ENCODE measurements around the gene EEF1B2.
"Not testable (repeated sequence)": the region's sequence is repeated elsewhere in the genome, so short reads cannot be mapped to it uniquely, and the experiment has no call there.

EEF1B2 gene

DNA sequence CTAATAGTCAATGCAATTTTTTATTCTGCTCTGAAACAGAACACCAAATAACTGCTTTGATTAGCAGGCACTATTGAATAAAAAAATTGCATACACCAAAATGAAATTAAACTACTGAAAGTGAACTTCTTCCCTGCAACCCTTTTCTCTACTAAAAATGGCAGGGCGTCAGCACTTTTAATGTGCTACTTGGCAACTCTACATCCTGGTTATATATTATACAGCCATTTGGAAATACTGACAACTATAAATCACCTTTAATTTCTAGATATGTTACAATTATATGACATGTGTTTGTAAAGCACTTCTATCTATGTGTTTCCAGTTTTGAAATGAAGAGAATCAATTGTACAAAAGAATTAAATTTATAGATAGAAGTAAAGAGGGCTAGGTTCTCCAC is 10.4 kb upstream of the EEF1B2 start:
- Histone ChIP-seq H2AK5ac (ENCODE audit: low read length) (no peak overlapping the region), H3K23ac (ENCODE audit: low read length) (no peak overlapping the region), H3K56ac (ENCODE audit: low read length) (no peak overlapping the region), H4K5ac (ENCODE audit: low read length) (no peak overlapping the region), H3K9ac (ENCODE audit: low read length) (no peak overlapping the region), H2BK5ac (ENCODE audit: low read length) (no peak overlapping the region), H3K4me3 (ENCODE audit: low read length) (no peak overlapping the region), H2BK15ac (replicated peaks; ENCODE audit: low read depth) (no peak overlapping the region), H3K4me2 (ENCODE audit: low read length) (no peak overlapping the region), H3K27ac (ENCODE audit: low read depth, low read length) (no peak overlapping the region), H3K18ac (ENCODE audit: low read length) (no peak overlapping the region), H3K27me3 (ENCODE audit: insufficient read depth, low read length, poor library complexity) (no peaks in the 10 kb centered on the region), H2BK120ac (ENCODE audit: low read depth, low read length) (no peak overlapping the region), H3K36me3 (ENCODE audit: control insufficient read depth, insufficient read depth, low read length) (no peaks in the 10 kb centered on the region), H3K4me1 (ENCODE audit: control insufficient read depth, low read depth, low read length) (no peaks in the 10 kb centered on the region), H3K4ac (ENCODE audit: low read depth, low read length) (no peak overlapping the region), H4K8ac (ENCODE audit: low read depth, low read length) (no peak overlapping the region), H3K79me1 (ENCODE audit: low read length) (peaks cover 5% of the 10 kb centered on the region), H3K79me2 (ENCODE audit: control insufficient read depth, insufficient read depth, low read length) (peaks cover 7% of the 10 kb centered on the region)
- no CpG with 5 or more reads among the region's 1 CpG for WGBS (ENCODE audit: extremely low coverage, insufficient coverage, low lambda C conversion rate)
- no peak for DNase-seq

DNA sequence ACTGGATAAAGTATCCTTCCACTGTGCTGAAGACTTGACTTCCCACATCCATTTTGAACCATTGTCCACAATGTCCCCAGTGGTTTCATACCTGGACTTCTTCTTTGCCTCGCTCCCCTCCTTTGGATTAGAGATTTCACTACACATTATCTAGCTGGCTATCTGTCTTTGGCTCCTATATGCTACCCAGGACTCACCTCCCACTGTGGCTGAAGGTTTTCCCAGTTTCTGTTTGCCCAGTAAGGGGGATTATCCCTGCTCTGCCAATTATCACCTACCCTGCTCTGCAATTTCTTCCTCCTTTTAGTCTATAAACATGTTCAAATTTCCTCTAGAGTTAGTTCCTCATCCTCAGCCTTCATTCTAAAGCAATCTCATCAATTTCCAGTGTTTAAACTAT is 9.5 kb upstream of the EEF1B2 start:
- Histone ChIP-seq H3K4me2 (ENCODE audit: low read length) (no peak overlapping the region), H3K23ac (ENCODE audit: low read length) (no peak overlapping the region), H2AK5ac (ENCODE audit: low read length) (no peak overlapping the region), H3K79me1 (ENCODE audit: low read length) (peaks cover 5% of the 10 kb centered on the region), H3K56ac (ENCODE audit: low read length) (no peak overlapping the region), H3K18ac (ENCODE audit: low read length) (no peak overlapping the region), H3K79me2 (ENCODE audit: control insufficient read depth, insufficient read depth, low read length) (peaks cover 8% of the 10 kb centered on the region), H2BK120ac (ENCODE audit: low read depth, low read length) (no peak overlapping the region), H3K27me3 (ENCODE audit: insufficient read depth, low read length, poor library complexity) (no peaks in the 10 kb centered on the region), H3K4me1 (ENCODE audit: control insufficient read depth, low read depth, low read length) (no peaks in the 10 kb centered on the region), H3K4ac (ENCODE audit: low read depth, low read length) (no peak overlapping the region), H4K5ac (ENCODE audit: low read length) (no peak overlapping the region), H3K36me3 (ENCODE audit: control insufficient read depth, insufficient read depth, low read length) (no peaks in the 10 kb centered on the region), H3K9ac (ENCODE audit: low read length) (no peak overlapping the region), H3K27ac (ENCODE audit: low read depth, low read length) (no peak overlapping the region), H3K4me3 (ENCODE audit: low read length) (no peak overlapping the region), H2BK15ac (replicated peaks; ENCODE audit: low read depth) (no peak overlapping the region), H2BK5ac (ENCODE audit: low read length) (no peak overlapping the region), H4K8ac (ENCODE audit: low read depth, low read length) (no peak overlapping the region)
- DNase-seq = peak; percentile 53
- no CpG with 5 or more reads among the region's 1 CpG for WGBS (ENCODE audit: extremely low coverage, insufficient coverage, low lambda C conversion rate)

DNA sequence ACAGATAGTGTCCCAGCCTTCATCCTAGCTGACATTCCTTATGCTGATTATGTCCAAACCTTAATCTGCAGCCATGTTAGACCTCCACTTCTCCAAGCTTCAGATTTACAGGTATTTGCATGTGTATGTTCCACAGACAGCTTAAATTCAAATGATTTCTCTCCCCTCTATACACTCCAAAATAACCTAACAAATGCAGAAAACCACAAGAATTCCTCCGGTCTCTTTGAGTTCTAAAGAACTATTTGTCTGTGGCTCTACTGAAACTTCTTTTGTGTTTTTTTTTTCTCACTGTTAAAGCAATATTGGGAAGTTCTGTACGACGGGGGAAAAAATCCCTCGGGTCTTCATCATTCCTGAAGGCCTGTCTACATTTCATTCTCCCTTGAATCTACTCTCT is 9.1 kb upstream of the EEF1B2 start:
- Histone ChIP-seq H3K79me1 (ENCODE audit: low read length) (peaks cover 5% of the 10 kb centered on the region), H2BK15ac (replicated peaks; ENCODE audit: low read depth) (no peak overlapping the region), H3K4me2 (ENCODE audit: low read length) (no peak overlapping the region), H3K36me3 (ENCODE audit: control insufficient read depth, insufficient read depth, low read length) (no peaks in the 10 kb centered on the region), H4K5ac (ENCODE audit: low read length) (no peak overlapping the region), H2AK5ac (ENCODE audit: low read length) (no peak overlapping the region), H3K4me3 (ENCODE audit: low read length) (no peak overlapping the region), H3K18ac (ENCODE audit: low read length) (no peak overlapping the region), H3K4me1 (ENCODE audit: control insufficient read depth, low read depth, low read length) (no peaks in the 10 kb centered on the region), H2BK120ac (ENCODE audit: low read depth, low read length) (no peak overlapping the region), H4K8ac (ENCODE audit: low read depth, low read length) (no peak overlapping the region), H3K4ac (ENCODE audit: low read depth, low read length) (no peak overlapping the region), H3K27ac (ENCODE audit: low read depth, low read length) (no peak overlapping the region), H3K56ac (ENCODE audit: low read length) (no peak overlapping the region), H3K79me2 (ENCODE audit: control insufficient read depth, insufficient read depth, low read length) (peaks cover 10% of the 10 kb centered on the region), H3K27me3 (ENCODE audit: insufficient read depth, low read length, poor library complexity) (no peaks in the 10 kb centered on the region), H3K23ac (ENCODE audit: low read length) (no peak overlapping the region), H2BK5ac (ENCODE audit: low read length) (no peak overlapping the region), H3K9ac (ENCODE audit: low read length) (no peak overlapping the region)
- no peak for DNase-seq
- no CpG with 5 or more reads among the region's 4 CpGs for WGBS (ENCODE audit: extremely low coverage, insufficient coverage, low lambda C conversion rate)

DNA sequence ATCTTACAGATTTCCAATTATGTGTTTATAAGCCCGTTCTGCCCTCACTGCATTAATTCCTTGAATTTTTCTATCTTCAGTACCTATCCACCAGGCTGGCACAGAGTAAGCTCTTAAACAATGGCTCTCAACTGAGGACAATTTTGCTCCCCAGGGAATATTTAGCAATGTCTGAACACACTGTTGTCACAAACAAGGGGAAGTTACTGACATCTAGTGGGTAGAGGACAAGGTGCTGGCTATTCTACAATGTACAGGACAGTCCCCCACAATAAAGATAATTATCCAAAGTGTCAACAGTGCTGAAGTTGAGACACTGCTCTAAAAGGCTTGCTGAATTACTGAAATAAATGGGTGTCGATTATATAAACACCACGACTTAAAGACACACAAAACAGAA is 5.5 kb upstream of the EEF1B2 start:
- Histone ChIP-seq H3K79me2 (ENCODE audit: control insufficient read depth, insufficient read depth, low read length) (peaks cover 40% of the 10 kb centered on the region), H3K9ac (ENCODE audit: low read length) (no peak overlapping the region), H3K4me3 (ENCODE audit: low read length) (no peak overlapping the region), H2BK120ac (ENCODE audit: low read depth, low read length) (no peak overlapping the region), H3K27ac (ENCODE audit: low read depth, low read length) (no peak overlapping the region), H3K4ac (ENCODE audit: low read depth, low read length) (no peak overlapping the region), H2BK5ac (ENCODE audit: low read length) (no peak overlapping the region), H3K27me3 (ENCODE audit: insufficient read depth, low read length, poor library complexity) (no peaks in the 10 kb centered on the region), H4K5ac (ENCODE audit: low read length) (no peak overlapping the region), H3K56ac (ENCODE audit: low read length) (no peak overlapping the region), H4K8ac (ENCODE audit: low read depth, low read length) (no peak overlapping the region), H3K18ac (ENCODE audit: low read length) (no peak overlapping the region), H3K4me1 (ENCODE audit: control insufficient read depth, low read depth, low read length) (no peaks in the 10 kb centered on the region), H3K23ac (ENCODE audit: low read length) (no peak overlapping the region), H3K36me3 (ENCODE audit: control insufficient read depth, insufficient read depth, low read length) (no peaks in the 10 kb centered on the region), H2AK5ac (ENCODE audit: low read length) (no peak overlapping the region), H3K79me1 (ENCODE audit: low read length) (peaks cover 7% of the 10 kb centered on the region), H2BK15ac (replicated peaks; ENCODE audit: low read depth) (no peak overlapping the region), H3K4me2 (ENCODE audit: low read length) (no peak overlapping the region)
- DNase-seq = peak; percentile 56
- WGBS (ENCODE audit: extremely low coverage, insufficient coverage, low lambda C conversion rate) = no CpG with 5 or more reads among the region's 3 CpGs

DNA sequence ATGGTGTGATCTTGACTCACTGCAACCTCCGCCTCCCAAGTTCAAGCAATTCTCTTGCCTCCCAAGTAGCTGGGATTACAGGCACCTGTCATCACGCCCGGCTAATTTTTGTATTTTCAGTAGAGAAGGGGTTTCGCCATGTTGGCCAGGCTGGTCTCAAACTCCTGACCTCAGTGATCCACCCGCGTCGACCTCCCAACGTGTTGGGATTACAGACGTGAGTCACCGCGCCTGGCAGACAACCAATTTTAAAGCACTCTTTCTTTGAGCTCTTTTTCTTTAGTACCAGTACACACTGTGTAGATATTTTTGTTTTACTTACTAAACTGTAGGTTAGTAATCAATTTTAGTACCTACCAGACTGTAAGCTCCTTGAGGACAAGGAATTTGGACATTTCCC is 2.7 kb upstream of the EEF1B2 start:
- not testable (repeated sequence) for H3K27ac ChIP-seq (ENCODE audit: low read depth, low read length); H3K4ac ChIP-seq (ENCODE audit: low read depth, low read length); H2AK5ac ChIP-seq (ENCODE audit: low read length); DNase-seq; H4K5ac ChIP-seq (ENCODE audit: low read length); H3K4me3 ChIP-seq (ENCODE audit: low read length); H3K56ac ChIP-seq (ENCODE audit: low read length); H3K27me3 ChIP-seq (ENCODE audit: insufficient read depth, low read length, poor library complexity); H2BK120ac ChIP-seq (ENCODE audit: low read depth, low read length); H3K9ac ChIP-seq (ENCODE audit: low read length); H3K36me3 ChIP-seq (ENCODE audit: control insufficient read depth, insufficient read depth, low read length); H2BK15ac ChIP-seq (replicated peaks; ENCODE audit: low read depth); H4K8ac ChIP-seq (ENCODE audit: low read depth, low read length); H3K79me1 ChIP-seq (ENCODE audit: low read length); H3K4me1 ChIP-seq (ENCODE audit: control insufficient read depth, low read depth, low read length); H3K23ac ChIP-seq (ENCODE audit: low read length); H2BK5ac ChIP-seq (ENCODE audit: low read length); H3K4me2 ChIP-seq (ENCODE audit: low read length); H3K18ac ChIP-seq (ENCODE audit: low read length)
- H3K79me2 ChIP-seq (ENCODE audit: control insufficient read depth, insufficient read depth, low read length) = peaks cover 55% of the 10 kb centered on the region
- no CpG with 5 or more reads among the region's 11 CpGs for WGBS (ENCODE audit: extremely low coverage, insufficient coverage, low lambda C conversion rate)

DNA sequence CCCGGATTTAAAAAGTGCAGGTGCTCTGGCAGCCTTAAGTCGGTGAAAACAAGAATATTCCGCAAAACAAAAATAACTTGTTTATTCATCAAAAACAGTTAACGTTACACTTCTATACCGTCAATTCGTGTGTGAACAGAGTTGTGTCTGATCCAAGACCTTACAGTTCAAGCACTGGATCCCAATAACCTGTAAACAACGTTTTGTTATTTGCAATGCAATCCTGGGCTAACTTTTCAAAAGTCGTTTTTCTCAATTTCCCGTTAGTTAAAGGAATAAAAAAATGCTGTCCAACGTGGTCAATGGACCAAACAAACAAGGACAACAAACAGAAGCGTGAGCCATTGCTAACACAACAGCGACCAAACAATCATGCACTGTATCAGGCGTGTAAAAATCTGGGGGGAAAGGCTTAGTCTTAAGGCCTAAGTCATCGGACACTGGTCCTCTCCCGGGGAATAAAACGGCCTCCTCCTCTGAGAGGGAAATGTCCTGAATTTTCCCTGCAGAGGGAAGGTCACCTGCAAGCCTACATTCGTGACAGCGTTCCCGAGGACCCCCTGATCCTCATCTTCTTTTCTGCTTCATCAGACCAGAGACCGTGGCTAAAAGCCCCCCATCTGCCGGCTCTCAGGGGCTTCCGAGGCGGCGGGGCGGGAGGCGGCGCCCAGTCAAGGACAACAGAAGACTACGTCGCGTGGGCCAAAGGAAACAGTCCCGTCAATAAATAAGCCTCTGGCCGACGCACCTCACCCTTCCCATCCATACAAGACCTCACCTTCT is 941 bp upstream of the EEF1B2 start:
- H3K23ac ChIP-seq (ENCODE audit: low read length) = peak overlapping the region; percentile 67
- H3K56ac ChIP-seq (ENCODE audit: low read length) = peak overlapping the region; percentile 100
- peak overlapping the region; percentile 93 for H4K8ac ChIP-seq (ENCODE audit: low read depth, low read length)
- no peak overlapping the region for H4K5ac ChIP-seq (ENCODE audit: low read length)
- H3K27me3 ChIP-seq (ENCODE audit: insufficient read depth, low read length, poor library complexity) = no peaks in the 10 kb centered on the region
- peaks cover 3% of the 10 kb centered on the region for H3K4me1 ChIP-seq (ENCODE audit: control insufficient read depth, low read depth, low read length)
- peak overlapping the region; percentile 88 for H3K4me2 ChIP-seq (ENCODE audit: low read length)
- peak; percentile 41 for DNase-seq
- peak overlapping the region; percentile 97 for H3K18ac ChIP-seq (ENCODE audit: low read length)
- no peak overlapping the region for H2BK15ac ChIP-seq (replicated peaks; ENCODE audit: low read depth)
- peak overlapping the region; percentile 100 for H3K9ac ChIP-seq (ENCODE audit: low read length)
- H2BK5ac ChIP-seq (ENCODE audit: low read length) = peak overlapping the region; percentile 62
- no CpG with 5 or more reads among the region's 33 CpGs for WGBS (ENCODE audit: extremely low coverage, insufficient coverage, low lambda C conversion rate)
- H3K4ac ChIP-seq (ENCODE audit: low read depth, low read length) = peak overlapping the region; percentile 78
- H2BK120ac ChIP-seq (ENCODE audit: low read depth, low read length) = no peak overlapping the region
- H3K4me3 ChIP-seq (ENCODE audit: low read length) = peak overlapping the region; percentile 100
- peak overlapping the region; percentile 91 for H2AK5ac ChIP-seq (ENCODE audit: low read length)
- peak overlapping the region; percentile 98 for H3K27ac ChIP-seq (ENCODE audit: low read depth, low read length)
- H3K79me1 ChIP-seq (ENCODE audit: low read length) = peaks cover 4% of the 10 kb centered on the region
- H3K36me3 ChIP-seq (ENCODE audit: control insufficient read depth, insufficient read depth, low read length) = peaks cover 9% of the 10 kb centered on the region
- peaks cover 53% of the 10 kb centered on the region for H3K79me2 ChIP-seq (ENCODE audit: control insufficient read depth, insufficient read depth, low read length)

All from mesendoderm (in vitro differentiated cells).